K562 (cell line): Measurements from ENCODE around the gene GRIK1. TPM values are rescaled to one million over a fixed set of nuclear protein-coding genes. Genes with fewer than 3 reads are reported as not detected.

Experiments used
- ATF3 ChIP-seq, 2 experiments: fragments of 450-650 bp in 1 of 2; sonication (generic) in 1 of 2; formaldehyde crosslinking in 1 of 2; IDR thresholded peaks in 1 of 2; conservative IDR thresholded peaks in 1 of 2; 2 replicates each; pipeline versions ENCODE4 v1.6.1 to v1.8.1; 2016 to 2023; ENCODE audit warnings: mild to moderate bottlenecking in 2 of 2, moderate library complexity in 2 of 2, inconsistent platforms in 1 of 2, missing genetic modification reagents in 1 of 2
- C11orf30 ChIP-seq: fragments of 450-650 bp; IDR thresholded peaks from 2 replicates; pipeline ENCODE4 v1.6.1; 2016; ENCODE audit warnings: low read depth, mild to moderate bottlenecking
- CREB3 ChIP-seq: fragments of 450-650 bp; conservative IDR thresholded peaks from 2 replicates; pipeline ENCODE4 v1.6.1; 2016; ENCODE audit warnings: missing genetic modification characterization, low read depth, mild to moderate bottlenecking, missing compliant biosample characterization, moderate library complexity
- ESRRA ChIP-seq: fragments of 450-650 bp; IDR thresholded peaks from 2 replicates; pipeline ENCODE4 v1.6.1; 2014; ENCODE audit warnings: low read depth, mild to moderate bottlenecking, moderate library complexity, borderline replicate concordance
- FOXJ2 ChIP-seq: fragments of 200-800 bp; sonication (Bioruptor generic); IDR thresholded peaks from 2 replicates; pipeline ENCODE4 v1.6.1; 2016; ENCODE audit warnings: missing genetic modification characterization, missing compliant biosample characterization
- HEY1 ChIP-seq: fragments of 250-450 bp; sonication (Bioruptor Pico); IDR thresholded peaks from 2 replicates; pipeline ENCODE4 v1.5.0; 2020; ENCODE audit warnings: mild to moderate bottlenecking, moderate library complexity, borderline replicate concordance
- KDM4B ChIP-seq, 2 experiments: fragments of 450-650 bp in 1 of 2; sonication (generic) in 1 of 2; IDR thresholded peaks; 2 replicates each; pipeline ENCODE4 v1.6.1; 2016 to 2017; ENCODE audit warnings: borderline replicate concordance in 2 of 2, antibody characterized with exemption in 1 of 2, low read depth in 1 of 2, mild to moderate bottlenecking in 1 of 2
- LEF1 ChIP-seq: fragments of 450-650 bp; IDR thresholded peaks from 2 replicates; pipeline ENCODE4 v1.6.1; 2016; ENCODE audit warnings: mild to moderate bottlenecking
- MXI1 ChIP-seq: IDR thresholded peaks from 2 replicates; pipeline ENCODE4 v1.6.1; 2011; ENCODE audit warnings: low read depth, mild to moderate bottlenecking, improper control_type of control experiment, low read length
- ZBTB49 ChIP-seq: sonication (generic); formaldehyde crosslinking; IDR thresholded peaks from 2 replicates; pipeline ENCODE4 v1.8.0; 2022; ENCODE audit warnings: missing genetic modification reagents, mild to moderate bottlenecking, borderline replicate concordance
- ZNF316 ChIP-seq: fragments of 450-650 bp; IDR thresholded peaks from 2 replicates; pipeline ENCODE4 v1.6.1; 2016
- ZNF764 ChIP-seq: fragments of 250-450 bp; sonication (Bioruptor Pico); IDR thresholded peaks from 2 replicates; pipeline ENCODE4 v1.4.0; 2020; ENCODE audit warnings: low read depth, mild to moderate bottlenecking, moderate library complexity
- polyA plus RNA-seq, 8 experiments: library from polyadenylated mRNA; depleted of rRNA in 4 of 8; stranded (reverse) in 5 of 8; unstranded in 3 of 8; fragments of >200 nt; fragmentation: Nextera tagmentation in 2 of 8; fragmentation: Illumina TruSeq in 1 of 8; extraction: Ambion mirVana in 2 of 8; extraction: Trizol in 1 of 8; gene quantifications; 2 replicates each; pipeline versions ENCODE4 v1.2.1 to v1.2.3, GENCODE V29; 2011 to 2014; ENCODE audit warnings: inconsistent platforms in 1 of 8, missing spikeins in 1 of 8
- total RNA-seq, 7 experiments: library from RNA; depleted of rRNA in 6 of 7; stranded (reverse); fragments of >200 nt in 6 of 7; fragmentation: Illumina TruSeq in 2 of 7; extraction: Trizol in 2 of 7; gene quantifications; 2 replicates each; pipeline versions ENCODE4 v1.2.1 to v1.2.3, GENCODE V29; 2011 to 2021; ENCODE audit warnings: low replicate concordance in 1 of 7

The GRIK1 gene
- total and polyA plus RNA-seq, 9 of the 15 experiments (the other 6 are each of a cell fraction or from before 2014, with no cell fraction given) = 0.17 to 2.8 (median 0.53) TPM

- TF ChIP-seq KDM4B (IDR thresholded peaks at IDR 0.05; ENCODE audit: borderline replicate concordance in 2 of 2, low read depth in 1 of 2) = no peak
- TF ChIP-seq HEY1 = no peak
- no peak for TF ChIP-seq MXI1
- no peak for TF ChIP-seq FOXJ2 (tag)
- TF ChIP-seq ZNF764 = no peak
- TF ChIP-seq ESRRA = no peak
- TF ChIP-seq C11orf30 = peak; percentile 82
- no peak for TF ChIP-seq ZBTB49 (CRISPR knock-in tag)
- TF ChIP-seq CREB3 (tag) = no peak
- TF ChIP-seq LEF1 = no peak
- peak; percentile 90 for TF ChIP-seq ZNF316
- no peak for TF ChIP-seq ATF3 (IDR thresholded peaks at IDR 0.05)
- no peak for TF ChIP-seq ATF3 (CRISPR knock-in tag; conservative IDR thresholded peaks at IDR 0.05)
Observed at GRCh38 chr21:29715089-29715488, 224.7 kb downstream of the GRIK1 start (continued).
